Right lobe of liver (tissue), 6 donors: ENCODE measurements around the gene WDR93. TPM values are rescaled to one million over a fixed set of nuclear protein-coding genes. Genes with fewer than 3 reads are reported as not detected.
A peak's percentile ranks its signal among the peaks of the same experiment; 100 is the strongest.

Experiments
- ATAC-seq, 4 donors: fragments of 200-7000 bp; cut with Tn5 transposase; one replicate each; pipeline ENCODE4 v1.9.1; 2020; ENCODE audit warnings: mild to moderate bottlenecking in 4 of 4, moderate library complexity in 4 of 4
- DNase-seq, 3 donors: peaks; one replicate each; pipeline ENCODE4 v3.0.0-alpha.2; 2020
- H3K27ac ChIP-seq, 3 donors: fragments of 200-600 bp; one replicate each; pipeline ENCODE4 v1.8.0; 2022
- H3K27me3 ChIP-seq, 2 donors: fragments of 200-600 bp; one replicate each; pipeline ENCODE4 v1.8.0; 2022
- H3K36me3 ChIP-seq, 4 donors: fragments of 200-600 bp; sonication (generic) in 1 of 4; one replicate each; pipeline versions ENCODE4 v1.5.1 to v1.8.0; 2017 to 2022; ENCODE audit warnings: control low read depth in 1 of 4
- H3K4me1 ChIP-seq, 4 donors: fragments of 200-600 bp; sonication (generic) in 1 of 4; one replicate each; pipeline versions ENCODE4 v1.5.1 to v1.8.0; 2017 to 2022; ENCODE audit warnings: control low read depth in 1 of 4
- H3K4me3 ChIP-seq, 3 donors: fragments of 200-600 bp; one replicate each; pipeline ENCODE4 v1.8.0; 2022
- H3K9me3 ChIP-seq, 4 donors: fragments of 200-600 bp; sonication (generic) in 1 of 4; one replicate each; pipeline versions ENCODE4 v1.5.1 to v1.8.0; 2017 to 2022; ENCODE audit warnings: control low read depth in 1 of 4
- POLR2A ChIP-seq: fragments of 450-650 bp; IDR thresholded peaks from one replicate; pipeline ENCODE4 v1.6.1; 2017; ENCODE audit warnings: antibody characterized with exemption, mild to moderate bottlenecking
- WGBS: methylation state at CpG from one replicate; pipeline ENCODE4 v1.1.6; 2018; ENCODE audit warnings: low coverage, low lambda C conversion rate; ENCODE audit not compliant: insufficient coverage; ENCODE audit errors: missing lambda C conversion rate; 5-methylcytosine and 5-hydroxymethylcytosine counted together
- intact Hi-C, 2 donors: fragments of 100-400 bp; cut with DNase I; formaldehyde crosslinking; loops; one replicate each; pipeline versions ENCODE4 v1.11.2 to v1.14.1; 2022
- total RNA-seq, 6 experiments: library from RNA; depleted of rRNA in 2 of 6; stranded (reverse); fragments of >200 nt in 2 of 6; fragmentation: NEBNext Ultra II Directional in 3 of 6; extraction: Animal tissue kit (Norgen Biotek cat#: 25700) in 3 of 6; gene quantifications; one replicate each; pipeline versions ENCODE4 v1.1.0 to v1.2.4, GENCODE V29; 2016 to 2023
- TF ChIP-seq, protein P1 (sequence below), 4 donors: fragments of 200-600 bp in 3 of 4; fragments of 450-650 bp in 1 of 4; IDR thresholded peaks; one replicate each; pipeline versions ENCODE4 v1.5.1 to v1.8.0; 2016 to 2022; ENCODE audit warnings: antibody characterized with exemption in 4 of 4, mild to moderate bottlenecking in 2 of 4
- donor health status: DM: no; HTN: yes; CAD: no.
- donor health status: DM: no; HTN: no; CAD: no.
- donor health status: DM: no; HTN: no; CAD: no.
- donor health status: DM: no; HTN: yes; CAD: no.
- donor health status: DM: no; HTN: yes; CAD: no.

WDR93 gene
- total RNA-seq, 6 experiments from 2014 or later, result not detected

- H3K4me3 ChIP-seq, result no peak overlapping the region
- no peaks in the 10 kb centered on the region for H3K36me3 ChIP-seq
- intact Hi-C loops, result no loop called here
- DNase-seq, result no peak
- no peaks in the 10 kb centered on the region for H3K9me3 ChIP-seq
- no peak for TF ChIP-seq POLR2A
- TF ChIP-seq, protein P1, sequence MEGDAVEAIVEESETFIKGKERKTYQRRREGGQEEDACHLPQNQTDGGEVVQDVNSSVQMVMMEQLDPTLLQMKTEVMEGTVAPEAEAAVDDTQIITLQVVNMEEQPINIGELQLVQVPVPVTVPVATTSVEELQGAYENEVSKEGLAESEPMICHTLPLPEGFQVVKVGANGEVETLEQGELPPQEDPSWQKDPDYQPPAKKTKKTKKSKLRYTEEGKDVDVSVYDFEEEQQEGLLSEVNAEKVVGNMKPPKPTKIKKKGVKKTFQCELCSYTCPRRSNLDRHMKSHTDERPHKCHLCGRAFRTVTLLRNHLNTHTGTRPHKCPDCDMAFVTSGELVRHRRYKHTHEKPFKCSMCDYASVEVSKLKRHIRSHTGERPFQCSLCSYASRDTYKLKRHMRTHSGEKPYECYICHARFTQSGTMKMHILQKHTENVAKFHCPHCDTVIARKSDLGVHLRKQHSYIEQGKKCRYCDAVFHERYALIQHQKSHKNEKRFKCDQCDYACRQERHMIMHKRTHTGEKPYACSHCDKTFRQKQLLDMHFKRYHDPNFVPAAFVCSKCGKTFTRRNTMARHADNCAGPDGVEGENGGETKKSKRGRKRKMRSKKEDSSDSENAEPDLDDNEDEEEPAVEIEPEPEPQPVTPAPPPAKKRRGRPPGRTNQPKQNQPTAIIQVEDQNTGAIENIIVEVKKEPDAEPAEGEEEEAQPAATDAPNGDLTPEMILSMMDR (IDR thresholded peaks at IDR 0.05), result no peak
- WGBS, result 92% methylated on average over 4 of the region's 12 CpGs
- peaks cover 0 to 23% (median 9%) of the 10 kb centered on the region in 4 donors for H3K4me1 ChIP-seq
- H3K27me3 ChIP-seq, result no peaks in the 10 kb centered on the region
- ATAC-seq, result no peak
- no peak overlapping the region for H3K27ac ChIP-seq
Observed at GRCh38 chr15:89672221-89673164, 18.1 kb upstream of the WDR93 start.

DNA sequence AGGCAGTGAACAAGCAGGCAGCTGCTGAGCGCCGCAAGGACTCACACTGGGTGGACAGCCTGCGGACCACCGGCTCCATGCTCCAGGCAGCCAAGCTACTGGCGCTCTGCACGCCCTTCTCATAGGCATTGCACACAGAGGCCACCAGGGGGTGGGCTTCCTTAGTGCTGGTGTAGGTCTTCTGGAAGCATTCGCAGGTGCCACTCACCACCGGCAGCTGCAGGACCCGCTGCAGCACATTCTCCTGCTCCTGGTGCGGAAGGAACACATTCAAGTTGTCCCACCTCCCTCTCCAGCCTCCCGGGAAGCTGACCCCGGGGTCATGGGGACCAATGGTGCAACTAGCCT, 17.5 kb upstream of the WDR93 start:
- no CpG with 5 or more reads among the region's 12 CpGs for WGBS
- Histone ChIP-seq H3K27me3 (no peaks in the 10 kb centered on the region), H3K27ac (no peak overlapping the region), H3K4me1 (peaks cover 0 to 23% (median 9%) of the 10 kb centered on the region in 4 donors), H3K36me3 (no peaks in the 10 kb centered on the region), H3K4me3 (no peak overlapping the region), H3K9me3 (no peaks in the 10 kb centered on the region)
- TF ChIP-seq, protein P1 (IDR thresholded peaks at IDR 0.05), result peak in 3 of 4 donors; percentile 9 to 30 (median 11)
- TF ChIP-seq POLR2A, result no peak
- intact Hi-C loops, result no loop called here
- ATAC-seq (no peak), DNase-seq (no peak)

GRCh38 chr15:89674526-89674925, 16.1 kb upstream of the WDR93 start:
- Histone ChIP-seq H3K4me1 (peaks cover 2 to 33% (median 16%) of the 10 kb centered on the region in 4 donors), H3K4me3 (no peak overlapping the region), H3K27ac (peak overlapping the region in 2 of 3 donors; percentile 47 to 58), H3K27me3 (no peaks in the 10 kb centered on the region), H3K9me3 (no peaks in the 10 kb centered on the region), H3K36me3 (no peaks in the 10 kb centered on the region)
- intact Hi-C loops, result no loop called here
- DNase-seq (peak in 1 of 3 donors; percentile 85), ATAC-seq (peak; percentile 84 to 91 (median 90))
- 30% methylated on average over 4 of the region's 4 CpGs for WGBS
- TF ChIP-seq, protein P1 (IDR thresholded peaks at IDR 0.05), result peak in 3 of 4 donors; percentile 21 to 39 (median 38)
- peak; percentile 32 for TF ChIP-seq POLR2A

GRCh38 chr15:89675606-89676005, 15.0 kb upstream of the WDR93 start:
- Histone ChIP-seq H3K9me3 (no peaks in the 10 kb centered on the region), H3K27me3 (no peaks in the 10 kb centered on the region), H3K4me3 (no peak overlapping the region), H3K36me3 (no peaks in the 10 kb centered on the region), H3K4me1 (peaks cover 2 to 42% (median 20%) of the 10 kb centered on the region in 4 donors), H3K27ac (no peak overlapping the region)
- no peak for DNase-seq
- TF ChIP-seq, protein P1 (IDR thresholded peaks at IDR 0.05), result no peak
- no peak for ATAC-seq
- WGBS, result 75% methylated on average over 6 of the region's 6 CpGs
- intact Hi-C loops, result no loop called here
